GM12874 (cell line): ENCODE data around the gene PSMA6.

Experiments
- TF ChIP-seq, protein P1 (sequence below): IDR thresholded peaks from 2 replicates; pipeline ENCODE4 v1.5.1; 2011; ENCODE audit warnings: low read depth, mild to moderate bottlenecking, control low read depth, low read length, moderate library complexity; ENCODE audit not compliant: insufficient read depth

The PSMA6 gene

DNA sequence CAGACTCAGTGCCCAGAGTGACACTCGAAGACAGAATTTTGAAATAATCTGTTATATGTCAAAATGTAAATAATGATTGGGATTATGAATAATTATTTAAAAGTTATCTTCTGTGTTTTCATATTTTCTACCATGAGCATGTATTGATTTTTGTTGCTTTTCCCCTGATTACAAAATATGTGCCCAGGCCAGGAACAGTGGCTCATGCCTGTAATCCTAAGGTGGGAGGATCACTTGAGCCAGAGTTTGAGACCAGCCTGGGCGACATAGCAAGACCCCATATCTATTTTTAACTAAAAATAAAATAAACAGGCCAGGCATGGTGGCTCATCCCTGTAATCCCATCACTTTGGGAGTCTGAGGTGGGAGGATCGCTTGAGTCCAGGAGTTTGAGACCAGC, 13.5 kb downstream of the PSMA6 start:
- TF ChIP-seq, protein P1, sequence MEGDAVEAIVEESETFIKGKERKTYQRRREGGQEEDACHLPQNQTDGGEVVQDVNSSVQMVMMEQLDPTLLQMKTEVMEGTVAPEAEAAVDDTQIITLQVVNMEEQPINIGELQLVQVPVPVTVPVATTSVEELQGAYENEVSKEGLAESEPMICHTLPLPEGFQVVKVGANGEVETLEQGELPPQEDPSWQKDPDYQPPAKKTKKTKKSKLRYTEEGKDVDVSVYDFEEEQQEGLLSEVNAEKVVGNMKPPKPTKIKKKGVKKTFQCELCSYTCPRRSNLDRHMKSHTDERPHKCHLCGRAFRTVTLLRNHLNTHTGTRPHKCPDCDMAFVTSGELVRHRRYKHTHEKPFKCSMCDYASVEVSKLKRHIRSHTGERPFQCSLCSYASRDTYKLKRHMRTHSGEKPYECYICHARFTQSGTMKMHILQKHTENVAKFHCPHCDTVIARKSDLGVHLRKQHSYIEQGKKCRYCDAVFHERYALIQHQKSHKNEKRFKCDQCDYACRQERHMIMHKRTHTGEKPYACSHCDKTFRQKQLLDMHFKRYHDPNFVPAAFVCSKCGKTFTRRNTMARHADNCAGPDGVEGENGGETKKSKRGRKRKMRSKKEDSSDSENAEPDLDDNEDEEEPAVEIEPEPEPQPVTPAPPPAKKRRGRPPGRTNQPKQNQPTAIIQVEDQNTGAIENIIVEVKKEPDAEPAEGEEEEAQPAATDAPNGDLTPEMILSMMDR = no peak

DNA sequence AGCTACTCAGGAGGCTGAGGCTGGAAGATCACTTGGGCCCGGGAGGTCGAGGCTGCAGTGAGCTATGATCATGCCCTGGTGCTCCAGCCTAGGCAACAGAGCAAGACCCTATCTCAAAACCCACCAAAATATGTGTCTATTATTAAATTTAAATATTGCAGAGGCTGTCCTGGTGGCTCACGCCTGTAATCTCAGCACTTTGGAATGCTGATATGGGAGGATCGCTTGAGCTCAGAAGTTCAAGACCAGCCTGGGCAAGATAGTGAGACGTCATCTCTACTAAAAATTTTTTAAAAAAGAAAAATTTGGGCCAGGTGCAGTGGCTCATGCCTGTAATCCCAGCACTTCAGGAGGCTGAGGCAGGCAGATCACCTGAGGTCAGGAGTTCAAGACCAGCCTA, 13.9 kb downstream of the PSMA6 start:
- TF ChIP-seq, protein P1 = no peak

DNA sequence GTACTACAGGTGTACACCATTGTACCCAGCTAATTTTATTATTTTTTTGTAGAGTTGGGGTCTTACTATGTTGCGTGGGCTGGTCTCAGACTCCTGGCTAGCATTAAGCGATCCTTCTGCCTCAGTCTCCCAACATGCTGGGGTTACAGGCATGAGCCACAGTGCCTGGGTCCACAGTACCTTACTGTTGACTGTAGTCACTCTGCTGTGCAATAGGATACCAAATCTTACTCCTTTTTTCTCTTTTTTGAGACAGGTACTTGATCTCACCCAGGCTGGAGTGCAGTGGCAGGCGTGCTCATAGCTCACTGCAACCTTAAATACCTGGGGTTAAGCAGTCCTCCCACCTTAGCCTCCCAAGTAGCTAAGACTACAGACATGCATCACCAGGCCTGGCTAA, 25.6 kb downstream of the PSMA6 start:
- TF ChIP-seq, protein P1 = no peak

DNA sequence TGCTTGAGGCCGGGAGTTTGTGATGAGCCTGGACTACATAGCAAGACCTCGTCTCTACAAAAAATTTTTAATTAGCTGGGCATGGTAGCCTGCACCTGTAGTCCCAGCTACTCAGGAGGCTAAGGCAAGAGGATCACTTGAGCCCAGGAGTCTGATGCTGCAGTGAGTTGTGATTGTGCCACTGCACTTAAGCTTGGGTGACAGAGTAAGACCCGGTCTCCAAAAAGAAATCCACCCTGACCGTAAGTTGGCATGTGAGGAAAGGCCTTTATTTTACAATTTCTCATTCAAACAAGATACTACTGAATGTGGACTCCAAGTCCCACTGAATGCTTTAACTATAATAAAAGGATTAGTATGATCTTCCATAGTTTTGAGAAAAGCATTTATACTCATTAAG, 27.3 kb downstream of the PSMA6 start:
- TF ChIP-seq, protein P1 = no peak

DNA sequence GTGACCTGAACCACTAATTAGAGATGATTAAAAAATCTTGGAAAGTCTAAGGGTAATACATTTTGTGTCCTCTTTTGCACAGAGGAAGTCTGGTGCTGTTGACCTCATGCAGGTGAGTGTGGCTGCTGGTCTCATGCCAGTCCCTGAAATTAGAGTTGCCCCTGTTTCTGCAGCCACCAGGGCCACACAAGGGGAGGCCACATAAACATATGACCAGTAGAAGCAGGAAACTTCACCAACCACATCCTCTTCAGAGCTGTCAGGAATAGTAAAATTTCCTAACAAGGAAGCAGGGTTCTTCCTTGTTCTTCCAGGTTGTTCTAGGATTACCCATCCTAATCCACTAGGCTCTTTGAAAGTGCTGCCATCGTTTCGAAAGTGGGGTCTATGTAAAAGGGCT, 28.3 kb downstream of the PSMA6 start:
- TF ChIP-seq, protein P1 = no peak

DNA sequence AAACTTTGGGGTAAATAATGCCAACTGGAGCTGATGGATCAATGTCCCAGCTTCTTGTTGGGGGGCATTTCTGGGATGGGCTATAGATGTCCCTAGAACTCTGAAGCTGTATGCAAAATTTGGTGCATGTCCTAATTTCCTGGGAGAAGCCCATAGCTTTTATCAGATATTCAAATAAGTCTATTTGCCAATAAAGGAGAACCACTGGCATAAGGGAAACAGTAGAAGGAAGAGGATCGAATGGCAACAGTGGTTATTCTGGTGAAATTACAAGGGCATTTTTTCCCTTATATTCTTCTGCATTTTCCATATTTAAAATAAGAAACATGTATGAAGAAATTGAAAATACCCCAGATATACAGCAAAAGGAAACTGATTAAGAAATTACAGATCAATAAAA, 34.2 kb downstream of the PSMA6 start:
- TF ChIP-seq, protein P1 = no peak

DNA sequence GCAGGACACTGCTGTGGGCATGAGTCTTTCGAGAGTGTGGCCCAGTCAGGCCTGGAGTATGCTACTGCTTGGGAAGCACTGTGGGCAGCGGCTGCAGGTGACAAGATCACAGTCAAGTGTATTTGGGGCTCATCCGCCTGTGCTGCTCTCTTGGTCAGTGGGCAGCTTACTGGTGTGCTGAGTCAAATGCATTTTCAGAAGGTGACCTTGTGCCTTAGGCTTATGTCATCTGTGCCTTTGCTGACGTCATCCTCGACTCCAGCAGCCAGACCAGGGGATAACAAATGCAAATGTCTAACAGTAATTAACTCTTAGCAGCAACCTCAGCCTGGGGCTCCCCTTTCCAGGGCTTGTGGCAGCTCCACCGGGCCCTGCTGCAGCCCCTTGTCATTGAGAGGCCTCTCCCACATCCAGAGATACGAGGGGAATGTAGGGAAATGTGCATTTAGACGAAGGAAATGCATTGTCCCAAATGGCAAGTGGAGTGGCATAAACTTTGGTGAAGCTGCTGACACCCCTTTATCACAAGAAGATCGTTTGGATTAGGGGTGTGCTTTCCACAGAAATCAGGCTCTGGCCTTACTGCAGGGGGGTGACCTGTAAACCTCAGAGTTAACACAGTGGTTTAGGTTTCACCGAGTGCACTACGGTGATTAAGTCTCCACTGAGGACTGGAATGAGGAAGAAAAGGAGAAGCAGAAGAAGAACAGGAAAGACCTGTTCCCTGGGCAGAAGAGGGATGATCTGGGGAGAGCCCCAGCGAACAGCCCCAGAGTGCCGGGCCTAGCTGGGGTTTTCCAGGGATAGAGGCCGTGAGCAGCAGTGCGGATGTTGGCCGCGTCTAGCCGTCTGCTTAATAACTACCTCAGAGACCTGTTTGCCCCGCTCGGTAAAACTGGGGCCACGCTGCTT, 39.7 kb downstream of the PSMA6 start:
- TF ChIP-seq, protein P1 = no peak
